ES-I3 (cell line): ENCODE results near the gene ARMH3.
"Not testable (repeated sequence)": the region's sequence is repeated elsewhere in the genome, so short reads cannot be mapped to it uniquely, and the experiment has no call there.

Experiments
- H3K36me3 ChIP-seq: 2 replicates; pipeline ENCODE4 v1.6.1; 2013; ENCODE audit warnings: mild to moderate bottlenecking, low read length, control low read depth, moderate library complexity; ENCODE audit not compliant: insufficient read depth
- H3K4me1 ChIP-seq: 2 replicates; pipeline ENCODE4 v1.6.1; 2013; ENCODE audit warnings: mild to moderate bottlenecking, control low read depth, low read length; ENCODE audit not compliant: insufficient read depth
- H3K9ac ChIP-seq: 2 replicates; pipeline ENCODE4 v1.6.1; 2013; ENCODE audit warnings: low read depth, mild to moderate bottlenecking, low read length, moderate library complexity
- H3K9me3 ChIP-seq: 2 replicates; pipeline ENCODE4 v1.6.1; 2013; ENCODE audit warnings: mild to moderate bottlenecking, low read length, moderate library complexity; ENCODE audit not compliant: control insufficient read depth, insufficient read depth

ARMH3 gene

DNA sequence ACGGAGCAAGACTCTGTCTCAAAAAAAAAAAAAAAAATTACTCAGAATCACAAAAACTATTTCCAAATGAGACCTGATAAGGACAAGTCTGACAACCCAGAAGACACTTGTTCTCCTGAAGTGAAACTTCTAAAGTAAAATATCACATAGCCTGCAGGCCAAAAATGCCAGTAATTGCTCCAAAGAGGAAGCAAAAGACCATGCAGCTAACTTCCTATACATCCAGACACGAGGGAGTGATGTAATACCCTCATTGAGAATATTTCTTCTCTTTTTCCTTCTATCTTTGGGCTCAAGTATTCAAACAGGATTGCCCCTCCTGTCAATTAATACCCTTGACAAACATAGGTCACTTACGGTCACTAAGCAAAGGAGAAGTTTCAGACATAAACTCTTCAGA lies 31.2 kb downstream of the ARMH3 start:
- Histone ChIP-seq H3K4me1 (no peaks in the 10 kb centered on the region), H3K9me3 (no peaks in the 10 kb centered on the region), H3K9ac (no peak overlapping the region), H3K36me3 (peaks cover 3% of the 10 kb centered on the region; the same call in 1 of the 2 replicates)

GRCh38 chr10:102020938-102021337 lies 35.0 kb downstream of the ARMH3 start:
- Histone ChIP-seq H3K36me3 (peaks cover 6% of the 10 kb centered on the region; the same call in 1 of the 2 replicates), H3K9ac (no peak overlapping the region), H3K4me1 (no peaks in the 10 kb centered on the region), H3K9me3 (no peaks in the 10 kb centered on the region)

DNA sequence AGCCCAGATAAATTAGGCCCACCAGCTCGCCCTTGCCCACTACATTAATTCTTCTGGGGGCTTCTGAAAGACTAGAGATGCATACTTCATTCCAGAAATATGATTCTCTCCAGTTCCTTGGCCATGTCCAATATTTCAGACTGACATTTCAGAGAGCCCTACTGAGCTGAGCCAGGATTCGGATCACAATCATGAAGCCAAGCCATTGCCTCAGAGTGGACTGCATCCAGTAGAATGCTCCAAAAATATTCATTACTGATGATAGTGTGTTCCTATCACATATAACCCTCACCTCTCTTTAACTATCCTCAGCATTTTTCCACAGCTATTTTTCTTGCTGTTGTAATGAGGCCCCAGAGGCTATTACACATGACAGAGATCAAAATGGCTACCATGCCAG lies 38.7 kb downstream of the ARMH3 start:
- H3K36me3 ChIP-seq, result 0 out of 2 replicates have a peak, but pooled peaks cover 3% of the 10 kb centered on the region
- H3K9ac ChIP-seq, result no peak overlapping the region

GRCh38 chr10:102016416-102016815 lies 39.6 kb downstream of the ARMH3 start:
- H3K4me1 ChIP-seq, result no peaks in the 10 kb centered on the region
- H3K9ac ChIP-seq, result no peak overlapping the region
- H3K36me3 ChIP-seq, result 0 out of 2 replicates have a peak, but pooled peaks cover 3% of the 10 kb centered on the region
- no peaks in the 10 kb centered on the region for H3K9me3 ChIP-seq

More for the DNA sequence above, 38.7 kb downstream of the ARMH3 start:
- no peaks in the 10 kb centered on the region for H3K9me3 ChIP-seq
- H3K4me1 ChIP-seq, result no peaks in the 10 kb centered on the region

DNA sequence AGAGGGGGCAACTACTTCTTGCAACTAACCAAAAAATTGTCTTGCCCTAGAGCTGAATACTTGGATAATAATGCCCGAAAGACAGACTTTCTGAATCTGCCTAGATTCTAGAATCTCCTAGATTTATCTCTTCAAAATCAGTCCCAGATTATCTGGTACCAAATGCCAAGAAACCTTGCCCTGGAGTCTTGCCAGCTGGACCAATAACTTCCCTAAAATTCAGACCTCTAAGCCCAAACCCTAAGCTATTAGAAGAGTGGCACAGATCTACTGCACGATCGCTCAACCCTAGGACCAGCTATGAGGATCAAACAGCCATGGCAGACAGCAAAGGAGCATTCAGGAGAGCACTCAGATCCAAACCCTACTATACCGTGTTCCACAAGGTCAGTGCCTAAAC lies 45.0 kb downstream of the ARMH3 start:
- H3K4me1 ChIP-seq, result peaks cover 6% of the 10 kb centered on the region
- no peak overlapping the region for H3K9ac ChIP-seq
- H3K36me3 ChIP-seq, result peaks cover 6% of the 10 kb centered on the region; the same call in 1 of the 2 replicates
- no peaks in the 10 kb centered on the region for H3K9me3 ChIP-seq

- Histone ChIP-seq H3K9me3 (no peaks in the 10 kb centered on the region), H3K36me3 (peaks cover 6% of the 10 kb centered on the region; the same call in 1 of the 2 replicates), H3K4me1 (peaks cover 6% of the 10 kb centered on the region), H3K9ac (no peak overlapping the region)
Measured at GRCh38 chr10:102009801-102010425, 46.1 kb downstream of the ARMH3 start.

GRCh38 chr10:102007796-102008195 lies 48.2 kb downstream of the ARMH3 start:
- H3K9ac ChIP-seq, result no peak overlapping the region
- H3K4me1 ChIP-seq, result peaks cover 6% of the 10 kb centered on the region
- H3K36me3 ChIP-seq, result peaks cover 6% of the 10 kb centered on the region; the same call in 1 of the 2 replicates
- no peaks in the 10 kb centered on the region for H3K9me3 ChIP-seq

DNA sequence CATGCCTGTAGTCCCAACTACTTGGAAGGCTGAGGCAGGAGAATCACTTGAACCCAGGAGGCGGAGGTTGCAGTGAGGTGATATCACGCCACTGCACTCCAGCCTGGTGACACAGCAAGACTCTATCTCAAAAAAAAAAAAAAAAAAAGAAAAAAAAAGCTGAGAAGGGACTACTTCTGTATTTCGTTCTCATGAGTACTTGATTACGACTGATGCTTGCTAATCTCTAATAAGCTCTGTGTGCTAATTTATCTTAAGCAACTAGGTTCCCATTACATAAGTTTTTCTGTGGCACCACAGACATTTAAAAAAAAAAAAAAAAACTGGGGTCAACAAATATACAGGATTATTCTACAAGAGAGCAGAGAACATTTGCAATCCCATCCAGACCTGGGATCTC lies 48.9 kb downstream of the ARMH3 start:
- H3K36me3 ChIP-seq, H3K9me3 ChIP-seq, H3K4me1 ChIP-seq, H3K9ac ChIP-seq: not testable (repeated sequence)

GRCh38 chr10:102004376-102004775 lies 51.6 kb downstream of the ARMH3 start:
- Histone ChIP-seq H3K4me1 (peaks cover 3% of the 10 kb centered on the region), H3K9me3 (no peaks in the 10 kb centered on the region), H3K9ac (no peak overlapping the region), H3K36me3 (peaks cover 3% of the 10 kb centered on the region; the same call in 1 of the 2 replicates)

GRCh38 chr10:102003541-102003940 lies 52.4 kb downstream of the ARMH3 start:
- H3K36me3 ChIP-seq, result peaks cover 3% of the 10 kb centered on the region; the same call in 1 of the 2 replicates
- H3K9ac ChIP-seq, result no peak overlapping the region
- no peaks in the 10 kb centered on the region for H3K9me3 ChIP-seq
- H3K4me1 ChIP-seq, result no peaks in the 10 kb centered on the region

DNA sequence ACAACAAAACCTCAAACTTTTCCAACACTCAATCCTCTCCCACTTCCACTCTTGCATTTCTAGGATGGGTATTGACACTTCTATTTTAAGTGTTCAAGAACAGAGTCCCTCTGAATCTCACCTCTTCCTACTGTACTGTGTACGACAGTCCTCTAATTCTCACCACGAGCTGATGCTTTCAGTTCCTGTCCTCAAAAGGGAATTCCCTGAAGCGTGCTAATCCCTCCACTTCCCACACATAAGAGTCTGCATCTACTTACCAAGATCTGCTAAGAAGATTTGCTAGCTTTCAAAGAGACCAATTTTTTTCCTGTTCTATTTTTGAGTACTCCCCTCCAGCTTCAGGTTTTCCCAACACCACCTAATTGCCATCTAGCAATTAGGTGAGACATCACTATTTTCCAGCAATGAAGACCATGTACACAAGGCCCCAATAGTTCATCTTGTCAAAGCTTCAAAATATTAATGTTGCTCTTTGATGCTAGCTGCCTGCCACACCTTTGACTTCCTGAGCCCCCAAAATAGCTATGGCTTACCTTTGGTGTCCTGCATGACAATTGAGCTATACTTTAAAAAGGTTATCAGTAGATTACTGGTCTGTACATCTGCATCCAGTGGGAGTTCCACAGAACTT lies 54.4 kb downstream of the ARMH3 start:
- H3K4me1 ChIP-seq, result no peaks in the 10 kb centered on the region
- peaks cover 3% of the 10 kb centered on the region; the same call in 1 of the 2 replicates for H3K36me3 ChIP-seq
- H3K9me3 ChIP-seq, result no peaks in the 10 kb centered on the region
- H3K9ac ChIP-seq, result no peak overlapping the region

GRCh38 chr10:101997803-101998202 lies 58.2 kb downstream of the ARMH3 start:
- H3K4me1 ChIP-seq, result no peaks in the 10 kb centered on the region
- peaks cover 4% of the 10 kb centered on the region; the same call in 1 of the 2 replicates for H3K36me3 ChIP-seq
- H3K9me3 ChIP-seq, result no peaks in the 10 kb centered on the region
- no peak overlapping the region for H3K9ac ChIP-seq

- no peak overlapping the region for H3K9ac ChIP-seq
- no peaks in the 10 kb centered on the region for H3K4me1 ChIP-seq
- H3K9me3 ChIP-seq, result no peaks in the 10 kb centered on the region
- peaks cover 4% of the 10 kb centered on the region; the same call in 1 of the 2 replicates for H3K36me3 ChIP-seq
Measured at GRCh38 chr10:101995451-101996063, 60.4 kb downstream of the ARMH3 start.

- Histone ChIP-seq H3K9me3 (no peaks in the 10 kb centered on the region), H3K9ac (no peak overlapping the region), H3K36me3 (peaks cover 4% of the 10 kb centered on the region; the same call in 1 of the 2 replicates), H3K4me1 (no peaks in the 10 kb centered on the region)
Measured at GRCh38 chr10:101993651-101994200, 62.2 kb downstream of the ARMH3 start.
